Osteoblast (primary cell): ENCODE data around the gene ETV6. TPM values are rescaled to one million over a fixed set of nuclear protein-coding genes. Genes with fewer than 3 reads are reported as not detected.

ENCODE experiments used
- DNase-seq: peaks from one replicate; pipeline ENCODE4 v3.0.0; 2011; ENCODE audit warnings: low spot score, mixed read lengths; ENCODE audit not compliant: insufficient read length; ENCODE audit errors: missing footprints
- H2AFZ ChIP-seq: 2 replicates; pipeline ENCODE4 v1.6.0; 2011; ENCODE audit warnings: mild to moderate bottlenecking, low read length
- H3K27ac ChIP-seq: 2 replicates; pipeline ENCODE4 v1.5.1; 2011; ENCODE audit warnings: mild to moderate bottlenecking, low read depth, low read length, moderate library complexity
- H3K27me3 ChIP-seq: 2 replicates; pipeline ENCODE4 v1.6.0; 2012; ENCODE audit warnings: mild to moderate bottlenecking, control low read depth, inconsistent platforms, low read length, moderate library complexity; ENCODE audit not compliant: insufficient read depth
- H3K36me3 ChIP-seq: 2 replicates; pipeline ENCODE4 v1.5.1; 2011; ENCODE audit warnings: mild to moderate bottlenecking, low read length, control low read depth, moderate library complexity; ENCODE audit not compliant: insufficient read depth
- H3K4me1 ChIP-seq: 2 replicates; pipeline ENCODE4 v1.5.1; 2011; ENCODE audit warnings: mild to moderate bottlenecking, low read length, control low read depth, moderate library complexity; ENCODE audit not compliant: insufficient read depth
- H3K4me2 ChIP-seq: 2 replicates; pipeline ENCODE4 v1.6.0; 2011; ENCODE audit warnings: mild to moderate bottlenecking, low read length; ENCODE audit not compliant: insufficient read depth
- H3K4me3 ChIP-seq: fragments of 200-600 bp; sonication (generic); 3 replicates; pipeline ENCODE4 v1.5.1; 2012; ENCODE audit warnings: mild to moderate bottlenecking, low read length, inconsistent platforms; ENCODE audit not compliant: insufficient read depth
- H3K79me2 ChIP-seq: 2 replicates; pipeline ENCODE4 v1.6.0; 2012; ENCODE audit warnings: mild to moderate bottlenecking, low read length, control low read depth, inconsistent platforms; ENCODE audit not compliant: insufficient read depth
- H3K9me3 ChIP-seq: 2 replicates; pipeline ENCODE4 v1.5.1; 2011; ENCODE audit warnings: low read depth, low read length, control low read depth
- H4K20me1 ChIP-seq: 2 replicates; pipeline ENCODE4 v1.6.0; 2012; ENCODE audit warnings: mild to moderate bottlenecking, low read length, control low read depth; ENCODE audit not compliant: insufficient read depth
- CTCF ChIP-seq: IDR thresholded peaks from 2 replicates; pipeline ENCODE4 v1.5.1; 2011; ENCODE audit warnings: mild to moderate bottlenecking, low read depth, low read length, moderate library complexity; ENCODE audit errors: extremely low read depth
- total RNA-seq: library from RNA; depleted of rRNA; stranded (reverse); fragments of >200 nt; gene quantifications from 2 replicates; pipeline ENCODE4 v1.2.3, GENCODE V29; 2012

ETV6 gene
- total RNA-seq, 1 donor = 16.3 TPM

- no peak for DNase-seq
- Histone ChIP-seq H3K4me3 (no peak overlapping the region), H4K20me1 (no peaks in the 10 kb centered on the region), H3K4me1 (peaks cover 8% of the 10 kb centered on the region), H3K79me2 (no peaks in the 10 kb centered on the region), H3K27ac (no peak overlapping the region), H3K9me3 (no peaks in the 10 kb centered on the region), H3K27me3 (peaks cover 8% of the 10 kb centered on the region), H3K36me3 (no peaks in the 10 kb centered on the region), H2AFZ (no peak overlapping the region), H3K4me2 (no peak overlapping the region)
- no peak for TF ChIP-seq CTCF
Measured at GRCh38 chr12:11943919-11944700, 294.6 kb downstream of the ETV6 start.
